Measurements from ENCODE around the gene PROB1. TPM values are rescaled to one million over a fixed set of nuclear protein-coding genes. Genes with fewer than 3 reads are reported as not detected.
"Not testable (repeated sequence)": the region's sequence is repeated elsewhere in the genome, so short reads cannot be mapped to it uniquely, and the experiment has no call there.

Gene PROB1
- total RNA-seq, 1 donor from 2014 or later, result 2.2 TPM

- no peak for DNase-seq (ENCODE audit: low read depth, low spot score)
- Mint-ChIP-seq H3K27ac (ENCODE audit: unreplicated experiment) (no peak within 1 kb of the TSS), H3K4me1 (peaks cover 5% of the 10 kb centered on the region), H3K4me3 (no peak within 1 kb of the TSS), H3K36me3 (ENCODE audit: low read depth) (no peaks in the 10 kb centered on the region), H3K27me3 (ENCODE audit: low read depth) (peaks cover 36% of the 10 kb centered on the region), H3K9me3 (no peaks in the 10 kb centered on the region)
- no peak for TF ChIP-seq CTCF (conservative IDR thresholded peaks at IDR 0.05)
These were observed 4.9 kb downstream of the PROB1 start, which contains the start of gene MZB1 for GRCh38 chr5:139389701-139390638. MZB1 (minus strand) TSS chr5:139389913; CDS start chr5:139389856, 57 bp downstream.

- no peak for TF ChIP-seq CTCF (conservative IDR thresholded peaks at IDR 0.05)
- H3K36me3 Mint-ChIP-seq (ENCODE audit: low read depth), result no peaks in the 10 kb centered on the region
- H3K9me3 Mint-ChIP-seq, result no peaks in the 10 kb centered on the region
- H3K4me3 Mint-ChIP-seq, result no peak overlapping the region
- peaks cover 5% of the 10 kb centered on the region for H3K4me1 Mint-ChIP-seq
- no peak for DNase-seq (ENCODE audit: low read depth, low spot score)
- H3K27me3 Mint-ChIP-seq (ENCODE audit: low read depth), result peaks cover 23% of the 10 kb centered on the region
- H3K27ac Mint-ChIP-seq (ENCODE audit: unreplicated experiment), result no peak overlapping the region
These were observed 6.6 kb downstream of the PROB1 start for GRCh38 chr5:139388198-139388821.

DNA sequence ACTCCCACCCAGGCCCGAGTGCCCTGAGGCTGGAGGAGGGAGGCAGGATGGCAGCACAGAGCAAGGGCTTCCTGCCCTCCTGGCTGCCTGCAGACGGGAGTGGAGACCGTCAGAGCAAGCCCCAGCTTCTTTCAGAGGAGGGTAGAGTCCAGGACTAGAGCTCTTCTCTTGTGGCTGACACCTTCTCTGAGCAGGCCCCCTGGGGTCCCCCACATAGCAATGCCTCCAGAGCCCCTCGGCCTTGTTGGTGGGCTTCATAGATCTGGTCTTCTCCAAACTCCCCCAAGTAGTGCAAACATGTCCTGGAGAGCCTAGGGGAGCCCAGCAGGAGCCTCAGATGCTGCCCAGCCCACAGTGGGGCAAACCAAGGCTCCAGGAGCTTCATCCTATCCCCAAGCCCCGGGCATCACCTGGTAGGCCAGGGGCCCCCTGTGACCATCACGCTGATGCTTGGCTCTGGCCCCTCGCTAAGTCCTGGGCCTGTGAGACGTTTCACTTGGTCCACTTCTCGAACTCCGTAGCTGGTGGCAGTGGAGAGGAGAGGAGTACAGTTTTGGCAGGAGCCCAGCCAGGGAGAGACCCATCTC is 7.2 kb downstream of the PROB1 start:
- no peak for TF ChIP-seq CTCF (conservative IDR thresholded peaks at IDR 0.05)
- H3K9me3 Mint-ChIP-seq, result no peaks in the 10 kb centered on the region
- DNase-seq (ENCODE audit: low read depth, low spot score), result no peak
- H3K27me3 Mint-ChIP-seq (ENCODE audit: low read depth), result peaks cover 17% of the 10 kb centered on the region
- H3K36me3 Mint-ChIP-seq (ENCODE audit: low read depth), result no peaks in the 10 kb centered on the region
- H3K27ac Mint-ChIP-seq (ENCODE audit: unreplicated experiment), result no peak overlapping the region
- H3K4me1 Mint-ChIP-seq, result peaks cover 5% of the 10 kb centered on the region
- no peak overlapping the region for H3K4me3 Mint-ChIP-seq

GRCh38 chr5:139386956-139387355 is 7.9 kb downstream of the PROB1 start:
- not testable (repeated sequence) for H3K4me1 Mint-ChIP-seq; DNase-seq (ENCODE audit: low read depth, low spot score); H3K27ac Mint-ChIP-seq (ENCODE audit: unreplicated experiment); H3K9me3 Mint-ChIP-seq; H3K4me3 Mint-ChIP-seq; H3K36me3 Mint-ChIP-seq (ENCODE audit: low read depth)
- H3K27me3 Mint-ChIP-seq (ENCODE audit: low read depth), result peaks cover 14% of the 10 kb centered on the region

GRCh38 chr5:139386050-139386438 is 8.9 kb downstream of the PROB1 start:
- H3K36me3 Mint-ChIP-seq (ENCODE audit: low read depth), result no peaks in the 10 kb centered on the region
- TF ChIP-seq CTCF (conservative IDR thresholded peaks at IDR 0.05), result no peak
- peaks cover 5% of the 10 kb centered on the region for H3K27me3 Mint-ChIP-seq (ENCODE audit: low read depth)
- no peaks in the 10 kb centered on the region for H3K4me1 Mint-ChIP-seq
- no peak for DNase-seq (ENCODE audit: low read depth, low spot score)
- H3K27ac Mint-ChIP-seq (ENCODE audit: unreplicated experiment), result no peak overlapping the region
- H3K9me3 Mint-ChIP-seq, result no peaks in the 10 kb centered on the region
- no peak overlapping the region for H3K4me3 Mint-ChIP-seq
